HG03095 (cell line): ENCODE measurements around the gene CCDC70.
"Not testable (repeated sequence)": the region's sequence is repeated elsewhere in the genome, so short reads cannot be mapped to it uniquely, and the experiment has no call there.

Experiments used
- ATAC-seq: cut with Tn5 transposase; IDR thresholded peaks from one replicate; pipeline ENCODE4 v1.9.1; 2021; ENCODE audit warnings: moderate library complexity; ENCODE audit not compliant: unreplicated experiment

Gene CCDC70

DNA sequence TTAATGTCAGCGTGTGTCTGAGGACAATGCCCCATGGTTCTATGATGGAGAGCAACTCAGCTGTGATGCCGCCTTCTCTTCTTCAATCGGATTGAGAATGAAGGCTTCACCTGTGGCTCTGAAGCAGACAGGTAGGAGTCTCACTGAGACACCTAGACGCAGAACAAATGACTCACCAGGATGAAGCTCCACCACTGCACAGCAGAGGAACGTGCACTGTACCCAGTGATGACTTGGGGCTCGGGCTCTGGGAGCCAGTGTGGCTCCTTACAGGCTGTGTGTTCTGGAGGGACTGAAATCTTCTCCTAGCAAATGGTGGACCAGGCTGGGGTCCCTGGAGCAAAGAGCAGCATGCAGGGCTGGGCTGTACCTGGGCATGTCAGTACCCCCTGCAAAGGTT, 44.0 kb downstream of the CCDC70 start:
- no peak for ATAC-seq

DNA sequence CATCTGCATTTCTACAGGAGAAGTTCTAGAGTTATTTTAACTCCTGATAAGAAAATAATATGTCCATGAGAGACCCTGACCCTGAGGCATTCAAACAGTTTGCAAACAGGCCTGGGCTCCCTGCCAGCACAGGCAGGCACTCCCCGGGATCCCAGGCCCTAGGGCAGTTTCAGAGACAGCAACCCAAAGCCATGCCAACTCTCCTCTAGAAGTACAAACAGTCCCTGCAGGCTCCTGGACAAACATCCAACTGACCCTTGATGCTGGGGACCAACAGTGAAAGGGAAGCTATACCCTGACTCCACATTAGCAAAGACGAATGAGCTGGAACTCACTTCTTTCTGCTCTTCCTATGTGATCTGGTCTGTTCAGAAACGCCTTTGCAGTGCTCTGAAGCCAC, 44.8 kb downstream of the CCDC70 start:
- ATAC-seq: no peak

DNA sequence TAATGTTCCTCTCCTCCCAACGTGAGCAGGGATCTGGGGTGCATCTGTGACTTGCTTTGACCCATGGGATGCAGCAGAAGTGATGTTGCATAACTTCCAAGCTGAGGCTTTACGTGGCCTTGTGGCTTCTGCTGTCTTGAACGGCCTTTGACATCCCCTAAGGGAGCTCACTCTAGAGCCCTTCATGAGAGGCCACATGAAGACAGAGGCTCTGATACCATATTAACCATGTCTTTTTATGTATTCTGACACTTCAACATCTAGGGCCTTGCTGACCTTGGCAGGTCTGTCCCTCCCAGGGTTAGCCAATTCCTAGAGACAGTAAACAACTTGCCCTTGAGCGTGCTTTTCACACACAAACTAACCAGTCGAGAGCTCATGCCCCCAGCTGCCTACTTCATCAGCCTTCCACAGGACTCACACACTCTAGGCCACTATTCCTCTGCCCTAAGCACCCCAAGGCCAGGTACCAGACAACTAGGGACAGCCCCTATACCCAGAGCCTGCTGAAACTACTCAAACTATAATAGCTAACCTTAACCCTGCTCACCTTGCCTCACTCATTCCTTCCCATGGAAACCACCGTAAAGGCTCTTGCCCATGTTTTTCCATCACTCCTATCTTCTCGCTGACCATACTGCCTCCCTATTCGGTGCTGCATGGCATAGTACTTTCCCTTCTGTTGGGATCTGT, 45.4 kb downstream of the CCDC70 start:
- no peak for ATAC-seq

DNA sequence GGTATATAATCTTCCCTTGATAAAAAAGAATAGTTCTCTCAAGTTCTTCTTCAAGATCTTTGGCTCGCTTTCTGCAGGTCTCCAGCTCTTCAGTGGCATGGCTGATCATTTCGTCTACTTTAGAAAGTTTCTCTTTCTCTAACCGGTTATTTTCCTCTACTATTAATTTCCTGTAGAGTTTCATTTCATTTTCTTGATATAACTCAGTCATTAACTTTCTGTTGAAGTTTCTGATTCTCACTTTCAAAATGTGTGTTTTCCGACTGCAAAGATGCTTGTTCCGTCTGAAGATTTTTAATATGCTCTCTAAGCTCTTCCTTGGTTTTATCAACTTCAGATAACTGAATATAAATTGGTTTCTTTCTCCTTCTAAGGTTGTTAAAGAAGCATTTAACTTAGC, 47.5 kb downstream of the CCDC70 start:
- ATAC-seq: not testable (repeated sequence)

DNA sequence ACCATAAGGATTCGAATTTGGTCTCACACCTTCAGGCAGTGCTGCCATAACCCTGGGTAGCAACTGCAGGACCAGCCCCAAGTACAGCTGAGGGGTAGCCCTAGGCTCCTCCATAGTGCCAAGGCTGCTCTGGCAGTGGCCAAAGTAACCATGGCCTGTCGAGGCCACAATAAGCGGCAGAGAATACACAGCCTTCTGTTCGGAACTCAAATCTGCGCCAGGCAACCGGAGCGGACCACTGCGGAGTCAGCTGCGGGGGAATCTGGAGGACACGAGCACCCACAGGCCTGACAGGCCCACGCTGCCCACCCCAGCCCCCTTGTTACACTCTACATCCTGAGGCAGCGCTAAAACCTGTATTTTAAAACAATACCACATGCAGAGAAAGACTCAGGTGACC, 48.7 kb downstream of the CCDC70 start:
- no peak for ATAC-seq

DNA sequence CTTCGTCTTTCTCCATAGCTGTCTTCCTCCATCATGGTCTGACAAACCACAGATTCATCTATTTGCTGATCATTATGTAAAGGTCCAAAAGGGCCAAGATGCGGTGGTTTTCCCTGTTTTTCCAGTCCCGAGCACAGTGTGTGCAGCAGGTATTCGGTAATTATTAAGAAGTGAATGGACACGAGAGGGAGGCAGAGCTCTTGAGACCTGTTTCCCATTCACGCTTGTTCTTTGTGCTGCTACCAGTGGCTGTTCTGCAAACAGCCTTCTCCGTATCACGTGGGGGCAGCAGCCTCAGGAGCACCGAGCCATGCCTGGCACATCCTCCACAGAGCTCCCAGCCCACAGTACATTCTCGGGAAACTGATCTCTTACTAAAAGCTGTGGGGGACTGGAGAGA, 50.3 kb downstream of the CCDC70 start:
- no peak for ATAC-seq

DNA sequence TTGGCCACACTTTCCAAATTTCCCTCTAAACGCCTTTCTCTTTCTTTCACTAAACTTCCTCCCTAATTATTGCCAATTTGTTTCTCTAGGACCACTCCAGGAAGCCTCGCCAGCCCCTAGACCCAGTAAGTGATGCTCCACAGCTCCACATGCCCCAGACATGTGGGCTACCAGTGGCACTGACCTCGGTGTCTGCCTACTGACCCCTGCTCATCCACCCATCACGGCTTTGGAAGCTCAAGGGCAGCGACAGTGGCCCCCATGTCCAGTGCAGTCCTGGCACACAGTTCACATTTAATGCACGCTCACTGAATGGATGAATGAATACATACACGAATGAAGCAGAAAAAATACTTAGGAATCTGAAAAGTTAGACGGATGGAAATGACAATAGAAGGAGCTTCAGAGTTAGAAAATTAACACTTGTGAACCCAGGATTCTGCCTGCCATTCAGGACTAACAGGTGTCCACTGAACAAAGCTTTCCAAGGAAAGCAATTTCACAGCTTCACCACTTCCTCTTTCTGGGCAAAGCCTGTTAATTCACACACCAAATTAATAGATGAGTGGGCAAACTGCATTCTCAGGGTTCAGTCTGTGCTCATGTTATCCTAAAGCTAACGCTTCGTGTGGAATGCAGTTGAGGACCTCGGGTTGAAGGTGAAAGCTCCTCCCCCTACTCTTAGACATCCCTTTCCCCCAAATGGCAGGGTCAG, 50.9 kb downstream of the CCDC70 start:
- no peak for ATAC-seq

DNA sequence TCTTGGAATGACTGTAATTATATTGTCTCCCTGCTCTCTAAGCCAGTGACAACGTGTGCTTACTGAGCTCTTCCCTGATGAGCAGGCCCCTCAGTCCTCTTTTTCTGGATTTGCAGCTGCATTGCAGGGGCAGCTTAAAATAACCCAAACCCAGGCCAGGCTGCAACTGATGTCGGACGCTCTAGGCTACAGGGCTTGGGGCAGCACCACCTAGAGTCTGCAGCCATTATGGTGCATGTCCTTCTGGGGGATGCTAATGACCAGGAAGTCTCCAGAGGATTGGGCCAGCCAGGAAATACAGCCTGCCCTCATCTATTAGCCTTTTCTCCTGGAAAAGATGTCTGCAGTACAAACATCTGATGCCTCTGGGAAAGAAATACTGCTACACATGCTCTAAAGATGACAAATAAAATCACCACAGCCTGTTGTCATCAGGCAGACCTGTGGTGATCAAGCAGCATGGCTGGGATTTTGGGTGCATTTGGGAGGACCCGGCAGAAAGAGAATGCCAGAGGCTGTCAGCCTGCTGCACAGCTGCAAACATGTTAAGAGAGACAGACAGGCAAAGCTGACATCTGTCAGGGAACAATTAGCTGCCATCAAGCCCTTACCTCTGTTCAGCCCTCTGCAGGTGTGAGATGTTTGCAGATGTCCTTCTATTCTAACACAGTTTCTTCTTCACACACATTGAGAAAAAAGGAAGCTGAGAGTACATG, 51.8 kb downstream of the CCDC70 start:
- ATAC-seq: no peak

DNA sequence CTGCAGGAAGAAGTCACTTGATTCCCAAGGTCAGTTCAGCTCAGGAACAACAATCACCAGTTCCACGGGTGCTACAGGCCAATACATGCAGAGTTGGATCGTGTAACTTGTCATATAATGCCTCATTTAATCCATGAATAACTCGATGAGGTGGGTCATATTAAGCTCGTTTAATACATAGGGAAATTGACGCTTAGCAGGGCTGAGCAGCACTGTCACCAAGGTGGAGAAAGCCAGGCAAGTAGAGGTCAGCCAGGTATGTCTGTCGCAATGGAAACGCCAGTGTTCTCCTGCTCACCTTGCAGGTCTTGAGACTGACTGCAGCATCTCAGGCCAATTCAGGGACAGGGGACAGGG, 52.3 kb downstream of the CCDC70 start:
- ATAC-seq: no peak
